Activated B cell treated with CpG ODN at 0.5 μM for 24 hours (primary cell): ENCODE measurements around the gene GAS6. TPM values are rescaled to one million over a fixed set of nuclear protein-coding genes. Genes with fewer than 3 reads are reported as not detected.

ENCODE experiments used
- ATAC-seq: fragments of 200-7000 bp; cut with Tn5 transposase; one replicate; pipeline ENCODE4 v1.10.0; 2021; ENCODE audit warnings: low read depth, mild to moderate bottlenecking, moderate library complexity
- CTCF ChIA-PET: fragments of 350-600 bp; sonication (Branson Sonifier 250); formaldehyde crosslinking; loops from one replicate; lab custom pipeline; 2021; ENCODE audit warnings: antibody characterized with exemption; lab: Charles Lee
- POLR2A ChIA-PET: fragments of 350-600 bp; sonication (Branson Sonifier 250); formaldehyde crosslinking; loops from one replicate; lab custom pipeline; 2021; ENCODE audit warnings: antibody characterized with exemption; lab: Charles Lee
- DNase-seq: peaks from one replicate; pipeline ENCODE4 v3.0.0; 2022
- H3K27ac Mint-ChIP-seq: one replicate; pipeline ENCODE4 v1.8.0; 2020; ENCODE audit warnings: mixed read lengths
- H3K27me3 Mint-ChIP-seq: one replicate; pipeline ENCODE4 v1.8.0; 2021; ENCODE audit warnings: mixed read lengths
- H3K36me3 Mint-ChIP-seq: one replicate; pipeline ENCODE4 v1.8.0; 2021; ENCODE audit warnings: low read depth, mixed read lengths
- H3K4me1 Mint-ChIP-seq: one replicate; pipeline ENCODE4 v1.8.0; 2021; ENCODE audit warnings: mixed read lengths
- H3K4me3 Mint-ChIP-seq: one replicate; pipeline ENCODE4 v1.8.0; 2020; ENCODE audit warnings: mild to moderate bottlenecking, mixed read lengths
- H3K9me3 Mint-ChIP-seq: one replicate; pipeline ENCODE4 v1.8.0; 2020; ENCODE audit warnings: mixed read lengths
- CTCF ChIP-seq: fragments of 200-600 bp; IDR thresholded peaks from one replicate; pipeline ENCODE4 v1.8.0; 2022; ENCODE audit warnings: antibody characterized with exemption, mild to moderate bottlenecking
- intact Hi-C: fragments of 100-400 bp; cut with micrococcal nuclease; formaldehyde crosslinking; loops from one replicate; pipeline ENCODE4 v1.15.1; 2024
- total RNA-seq: library from RNA; stranded (reverse); gene quantifications from 2 replicates; pipeline ENCODE4 v1.2.3, GENCODE V29; 2022

Gene GAS6
- total RNA-seq, 1 donor from 2014 or later: 1.4 TPM

GRCh38 chr13:113850722-113851479 is 13.0 kb downstream of the GAS6 start:
- ChIA-PET POLR2A (interaction anchor here (0.6 kb wide), 1 partner anchor 462 kb away, joined by 4 read pairs; no protein-coding TSS in a partner anchor), CTCF (no interaction called here)
- DNase-seq: no peak
- no peak for TF ChIP-seq CTCF
- intact Hi-C loops: no loop called here
- H3K4me1 Mint-ChIP-seq: peaks cover 4% of the 10 kb centered on the region
- H3K4me3 Mint-ChIP-seq: no peak overlapping the region
- H3K27me3 Mint-ChIP-seq: peaks cover 9% of the 10 kb centered on the region
- no peak for ATAC-seq
- H3K36me3 Mint-ChIP-seq: no peaks in the 10 kb centered on the region
- H3K27ac Mint-ChIP-seq: no peak overlapping the region
- no peaks in the 10 kb centered on the region for H3K9me3 Mint-ChIP-seq

- Mint-ChIP-seq H3K4me3 (no peak overlapping the region), H3K9me3 (no peaks in the 10 kb centered on the region), H3K36me3 (no peaks in the 10 kb centered on the region), H3K27ac (no peak overlapping the region), H3K27me3 (peaks cover 8% of the 10 kb centered on the region), H3K4me1 (peaks cover 4% of the 10 kb centered on the region)
- no peak for DNase-seq
- intact Hi-C loops: no loop called here
- no peak for ATAC-seq
- ChIA-PET POLR2A (interaction anchor here (0.6 kb wide), 1 partner anchor 463 kb away, joined by 4 read pairs; no protein-coding TSS in a partner anchor), CTCF (no interaction called here)
- no peak for TF ChIP-seq CTCF
Observed at GRCh38 chr13:113849981-113850721, 13.7 kb downstream of the GAS6 start.

- ATAC-seq (no peak), DNase-seq (no peak)
- H3K4me1 Mint-ChIP-seq: peaks cover under 1% of the 10 kb centered on the region
- H3K9me3 Mint-ChIP-seq: no peaks in the 10 kb centered on the region
- TF ChIP-seq CTCF: no peak
- no peak overlapping the region for H3K4me3 Mint-ChIP-seq
- intact Hi-C loops: no loop called here
- ChIA-PET CTCF (no interaction called here), POLR2A (no interaction called here)
- H3K27ac Mint-ChIP-seq: no peak overlapping the region
- H3K27me3 Mint-ChIP-seq: peaks cover 8% of the 10 kb centered on the region
- no peaks in the 10 kb centered on the region for H3K36me3 Mint-ChIP-seq
Observed at GRCh38 chr13:113849546-113849945, 14.3 kb downstream of the GAS6 start.

- intact Hi-C loops: no loop called here
- no peaks in the 10 kb centered on the region for H3K36me3 Mint-ChIP-seq
- H3K9me3 Mint-ChIP-seq: no peaks in the 10 kb centered on the region
- H3K4me1 Mint-ChIP-seq: no peaks in the 10 kb centered on the region
- CTCF ChIA-PET: no interaction called here
- no peak overlapping the region for H3K27ac Mint-ChIP-seq
- no peak overlapping the region for H3K4me3 Mint-ChIP-seq
- POLR2A ChIA-PET: no interaction called here
- TF ChIP-seq CTCF: no peak
- DNase-seq (no peak), ATAC-seq (no peak)
- H3K27me3 Mint-ChIP-seq: peaks cover 11% of the 10 kb centered on the region
Observed at GRCh38 chr13:113848431-113849260, 15.2 kb downstream of the GAS6 start.
